K562 (cell line): ENCODE data around the gene TFAP2A. TPM values are rescaled to one million over a fixed set of nuclear protein-coding genes. Genes with fewer than 3 reads are reported as not detected.

ENCODE experiments used
- ATAC-seq: fragments of 200-7000 bp; cut with Tn5 transposase; 3 replicates; pipeline ENCODE4 v1.9.1; 2020; ENCODE audit warnings: moderate library complexity
- BruUV-seq: library from RNA; stranded (reverse); fragments of 400-500 nt; replicated peaks from 2 replicates; lab custom pipeline; 2021; lab: Mats Ljungman, UMichigan
- CTCF ChIA-PET: fragments of 300-600 bp; formaldehyde crosslinking; extraction: SDS; loops from one replicate; lab custom pipeline; 2021; ENCODE audit warnings: low intra/inter-chr PET ratio; lab: Yijun Ruan, JAX
- POLR2A ChIA-PET: fragments of 300-600, 350-650 bp; sonication (Branson Sonifier 250); formaldehyde crosslinking; extraction: SDS; loops from one replicate; lab custom pipeline; 2021; ENCODE audit warnings: antibody characterized with exemption, inconsistent platforms; lab: Yijun Ruan, JAX
- DNase-seq, 4 experiments: peaks; one replicate each; pipeline versions ENCODE4 v3.0.0 to v3.0.0-alpha.2; 2011 to 2018; ENCODE audit warnings: low spot score in 3 of 4, mixed read lengths in 3 of 4; ENCODE audit errors: extremely low read depth in 1 of 4
- FAIRE-seq: peaks from 2 replicates; lab custom pipeline; 2011; peaks lifted over from hg19 to GRCh38; lab: Jason Lieb, UNC
- H2AFZ ChIP-seq: 2 replicates; pipeline ENCODE4 v1.6.0; 2011; ENCODE audit warnings: low read depth, low read length, control low read depth, inconsistent platforms
- H3K27ac ChIP-seq: fragments of 200-600 bp; 3 replicates; pipeline ENCODE4 v1.8.0; 2011; ENCODE audit warnings: low read depth, mild to moderate bottlenecking, control low read depth, inconsistent platforms, low read length, moderate library complexity, mixed read lengths; ENCODE audit errors: extremely low read depth
- H3K27me3 ChIP-seq, 2 experiments: fragments of 300-600 bp in 1 of 2; 2 replicates in 1 of 2; 3 replicates in 1 of 2; pipeline versions ENCODE4 v1.6.0 to v1.8.0; 2011; ENCODE audit warnings: inconsistent platforms in 2 of 2, low read length in 2 of 2, mild to moderate bottlenecking in 1 of 2, mixed read lengths in 1 of 2, moderate library complexity in 1 of 2; ENCODE audit not compliant: control insufficient read depth in 2 of 2, insufficient read depth in 2 of 2
- H3K36me3 ChIP-seq: fragments of 300-600 bp; 3 replicates; pipeline ENCODE4 v1.8.0; 2011; ENCODE audit warnings: mild to moderate bottlenecking, low read length, inconsistent platforms; ENCODE audit not compliant: control insufficient read depth, insufficient read depth
- H3K4me1 ChIP-seq, 2 experiments: fragments of 200-600 bp in 1 of 2; replicated peaks in 1 of 2; 2 replicates in 1 of 2; 3 replicates in 1 of 2; pipeline versions ENCODE4 v1.5.1 to v1.8.0; 2011; ENCODE audit warnings: inconsistent platforms in 2 of 2, low read length in 2 of 2, mild to moderate bottlenecking in 1 of 2, mixed read lengths in 1 of 2, moderate library complexity in 1 of 2; ENCODE audit not compliant: control insufficient read depth in 2 of 2, insufficient read depth in 2 of 2
- H3K4me2 ChIP-seq: 2 replicates; pipeline ENCODE4 v1.6.1; 2011; ENCODE audit warnings: low read length, control low read depth, inconsistent platforms, mixed read lengths; ENCODE audit not compliant: insufficient read depth
- H3K4me3 ChIP-seq: fragments of 200-600 bp; sonication (generic), shearing (Covaris generic); 2 replicates; pipeline ENCODE4 v1.5.1; 2016; ENCODE audit warnings: control low read depth, inconsistent platforms
- H3K79me2 ChIP-seq: fragments of 200-600 bp; 3 replicates; pipeline ENCODE4 v1.8.0; 2011; ENCODE audit warnings: low read length, inconsistent platforms; ENCODE audit not compliant: control insufficient read depth, insufficient read depth
- H3K9ac ChIP-seq, 2 experiments: 2 replicates each; pipeline versions ENCODE4 v1.6.0 to v1.6.1; 2011; ENCODE audit warnings: low read depth in 2 of 2, low read length in 2 of 2, control low read depth in 1 of 2, inconsistent platforms in 1 of 2, mild to moderate bottlenecking in 1 of 2, mixed read lengths in 1 of 2; ENCODE audit not compliant: insufficient read depth in 1 of 2
- H3K9me1 ChIP-seq: one replicate; pipeline ENCODE4 v1.6.0; 2011; ENCODE audit warnings: inconsistent platforms, mild to moderate bottlenecking, low read length, moderate library complexity; ENCODE audit not compliant: control insufficient read depth, insufficient read depth
- H3K9me3 ChIP-seq: replicated peaks from 2 replicates; pipeline ENCODE4 v1.5.1; 2011; ENCODE audit warnings: low read depth, low read length, inconsistent platforms; ENCODE audit not compliant: control insufficient read depth, insufficient read depth
- H4K20me1 ChIP-seq: replicated peaks from 2 replicates; pipeline ENCODE4 v1.6.1; 2011; ENCODE audit warnings: low read length, inconsistent platforms, mixed read lengths; ENCODE audit not compliant: control insufficient read depth, insufficient read depth
- CHD4 ChIP-seq: fragments of 200-600 bp; sonication (generic); IDR thresholded peaks from 3 replicates; pipeline ENCODE4 v1.6.1; 2012; ENCODE audit warnings: low read depth, mild to moderate bottlenecking, mixed read lengths, low read length, inconsistent platforms; ENCODE audit not compliant: insufficient read depth, insufficient replicate concordance, poor library complexity, severe bottlenecking
- ETS2 ChIP-seq: IDR thresholded peaks from 2 replicates; pipeline ENCODE4 v1.6.1; 2016; ENCODE audit warnings: borderline replicate concordance, missing genetic modification characterization, mild to moderate bottlenecking, moderate library complexity, missing compliant biosample characterization; ENCODE audit not compliant: poor library complexity, severe bottlenecking
- ETV6 ChIP-seq, 3 experiments: fragments of 150-350 bp in 1 of 3; sonication (generic) in 1 of 3; formaldehyde crosslinking in 1 of 3; IDR thresholded peaks; 2 replicates each; pipeline versions ENCODE4 v1.6.1 to v1.8.0; 2014 to 2022; ENCODE audit warnings: borderline replicate concordance in 2 of 3, low read depth in 2 of 3, antibody characterized with exemption in 1 of 3, low read length in 1 of 3, mild to moderate bottlenecking in 1 of 3, missing genetic modification reagents in 1 of 3
- FOXK1 ChIP-seq: sonication (generic); formaldehyde crosslinking; IDR thresholded peaks from 2 replicates; pipeline ENCODE4 v1.8.0; 2022; ENCODE audit warnings: missing genetic modification reagents, mild to moderate bottlenecking, borderline replicate concordance
- HMG20B ChIP-seq: fragments of 250-450 bp; sonication (Bioruptor Pico); IDR thresholded peaks from 2 replicates; pipeline ENCODE4 v1.5.0; 2021; ENCODE audit warnings: mild to moderate bottlenecking
- MCM3 ChIP-seq: fragments of 450-650 bp; IDR thresholded peaks from 2 replicates; pipeline ENCODE4 v1.6.1; 2016
- MEF2D ChIP-seq: conservative IDR thresholded peaks from 2 replicates; pipeline ENCODE4 v1.6.1; 2016; ENCODE audit warnings: low read depth, missing genetic modification characterization, missing compliant biosample characterization
- MIER1 ChIP-seq: fragments of 450-650 bp; IDR thresholded peaks from 2 replicates; pipeline ENCODE4 v1.6.1; 2016; ENCODE audit warnings: antibody characterized with exemption, mild to moderate bottlenecking, low read depth
- NRF1 ChIP-seq, 2 experiments: fragments of 450-650 bp; IDR thresholded peaks in 1 of 2; conservative IDR thresholded peaks in 1 of 2; 2 replicates each; pipeline ENCODE4 v1.6.1; 2014; ENCODE audit warnings: mild to moderate bottlenecking in 2 of 2
- PHF8 ChIP-seq: fragments of 200-600 bp; sonication (generic); IDR thresholded peaks from 2 replicates; pipeline ENCODE4 v1.6.1; 2012; ENCODE audit warnings: mixed run types, mild to moderate bottlenecking, inconsistent platforms, low read length, moderate library complexity, borderline replicate concordance
- RBBP5 ChIP-seq: fragments of 200-600 bp; sonication (generic); IDR thresholded peaks from 2 replicates; pipeline ENCODE4 v1.6.1; 2012; ENCODE audit warnings: borderline replicate concordance, mild to moderate bottlenecking, low read length, control low read depth, inconsistent platforms; ENCODE audit not compliant: insufficient read depth, poor library complexity, severe bottlenecking
- SLC30A9 ChIP-seq: fragments of 250-450 bp; sonication (Bioruptor Pico); IDR thresholded peaks from 2 replicates; pipeline ENCODE4 v1.8.0; 2022; ENCODE audit warnings: mild to moderate bottlenecking, moderate library complexity
- SMARCB1 ChIP-seq: IDR thresholded peaks from 2 replicates; pipeline ENCODE4 v1.6.1; 2011; ENCODE audit warnings: improper control_type of control experiment, low read depth; ENCODE audit not compliant: insufficient read length
- VEZF1 ChIP-seq: fragments of 200-800 bp; sonication (Bioruptor generic); IDR thresholded peaks from 2 replicates; pipeline ENCODE4 v1.6.1; 2017; ENCODE audit warnings: missing genetic modification characterization, missing compliant biosample characterization
- XRCC4 ChIP-seq: IDR thresholded peaks from one replicate; pipeline ENCODE4 v1.6.1; 2011; ENCODE audit not compliant: insufficient read depth, insufficient read length; ENCODE audit errors: extremely low read depth
- ZBTB17 ChIP-seq: fragments of 450-650 bp; formaldehyde crosslinking; IDR thresholded peaks from 2 replicates; pipeline ENCODE4 v1.4.0; 2020; ENCODE audit warnings: mild to moderate bottlenecking
- ZNF124 ChIP-seq: sonication (generic); formaldehyde crosslinking; IDR thresholded peaks from 2 replicates; pipeline ENCODE4 v1.8.1; 2022; ENCODE audit warnings: missing genetic modification reagents
- ZNF184 ChIP-seq: sonication (generic); formaldehyde crosslinking; IDR thresholded peaks from 2 replicates; pipeline ENCODE4 v1.5.0; 2020; ENCODE audit warnings: missing genetic modification reagents
- ZNF436 ChIP-seq: fragments of 250-450, 450-650 bp; sonication (Bioruptor Pico); formaldehyde crosslinking; IDR thresholded peaks from 2 replicates; pipeline ENCODE4 v1.7.0; 2020; ENCODE audit warnings: mild to moderate bottlenecking
- ZNF75A ChIP-seq: fragments of 450-650 bp; formaldehyde crosslinking; IDR thresholded peaks from 2 replicates; pipeline ENCODE4 v1.4.0; 2020; ENCODE audit warnings: mild to moderate bottlenecking
- WGBS: fragments of 100-300 bp; shearing (Covaris generic); methylation state at CpG from one replicate; pipeline ENCODE4 v1.1.6; 2016; ENCODE audit warnings: low coverage, mixed read lengths; ENCODE audit not compliant: insufficient coverage; ENCODE audit errors: missing lambda C conversion rate; 5-methylcytosine and 5-hydroxymethylcytosine counted together
- in situ Hi-C: fragments of 300-500 bp; cut with MboI; formaldehyde crosslinking; loops from 4 replicates; pipeline ENCODE4 v1.15.0; 2018; ENCODE audit warnings: inconsistent platforms, mixed read lengths
- intact Hi-C: fragments of 100-400 bp; cut with micrococcal nuclease; formaldehyde crosslinking; loops from 2 replicates; pipeline ENCODE4 v1.14.2; 2022
- polyA plus RNA-seq, 8 experiments: library from polyadenylated mRNA; depleted of rRNA in 4 of 8; stranded (reverse) in 5 of 8; unstranded in 3 of 8; fragments of >200 nt; fragmentation: Nextera tagmentation in 2 of 8; fragmentation: Illumina TruSeq in 1 of 8; extraction: Ambion mirVana in 2 of 8; extraction: Trizol in 1 of 8; gene quantifications; 2 replicates each; pipeline versions ENCODE4 v1.2.1 to v1.2.3, GENCODE V29; 2011 to 2014; ENCODE audit warnings: inconsistent platforms in 1 of 8, missing spikeins in 1 of 8
- total RNA-seq, 7 experiments: library from RNA; depleted of rRNA in 6 of 7; stranded (reverse); fragments of >200 nt in 6 of 7; fragmentation: Illumina TruSeq in 2 of 7; extraction: Trizol in 2 of 7; gene quantifications; 2 replicates each; pipeline versions ENCODE4 v1.2.1 to v1.2.3, GENCODE V29; 2011 to 2021; ENCODE audit warnings: low replicate concordance in 1 of 7

TFAP2A gene
- total and polyA plus RNA-seq, 9 of the 15 experiments (the other 6 are each of a cell fraction or from before 2014, with no cell fraction given): 0.14 to 0.53 (median 0.19) TPM; not detected in 1

GRCh38 chr6:10396785-10397184 lies 18.1 kb downstream of the TFAP2A start:
- H3K9me1 ChIP-seq: no peaks in the 10 kb centered on the region
- TF ChIP-seq SMARCB1 (no peak), ZBTB17 (CRISPR knock-in tag) (no peak), ZNF75A (CRISPR knock-in tag) (no peak), CHD4 (no peak), XRCC4 (no peak), MEF2D (no peak), VEZF1 (CRISPR knock-in tag) (no peak), ZNF124 (no peak), ZNF184 (CRISPR knock-in tag) (no peak), ETS2 (tag) (no peak), MIER1 (no peak), MCM3 (no peak), PHF8 (no peak), SLC30A9 (CRISPR knock-in tag) (no peak), RBBP5 (no peak), FOXK1 (CRISPR knock-in tag) (no peak), ETV6 (IDR thresholded peaks at IDR 0.05; ENCODE audit: borderline replicate concordance in 1 of 2, low read depth in 2 of 2, low read length in 1 of 2) (no peak), ETV6 (CRISPR knock-in tag; IDR thresholded peaks at IDR 0.05; ENCODE audit: borderline replicate concordance) (no peak), ZNF436 (CRISPR knock-in tag) (no peak), NRF1 (conservative IDR thresholded peaks at IDR 0.05 in 1 of 2, IDR thresholded peaks at IDR 0.05 in 1 of 2) (no peak), HMG20B (CRISPR knock-in tag) (no peak)
- ATAC-seq: no peak
- no peaks in the 10 kb centered on the region for H4K20me1 ChIP-seq
- H2AFZ ChIP-seq: no peak overlapping the region
- no peaks in the 10 kb centered on the region; the same call in 2 of the 3 replicates for H3K36me3 ChIP-seq
- H3K4me3 ChIP-seq: no peak overlapping the region
- no peaks in the 10 kb centered on the region for H3K79me2 ChIP-seq
- no TSS peak for BruUV-seq
- DNase-seq: no peak
- H3K4me1 ChIP-seq: peaks cover 12 to 13% of the 10 kb centered on the region in 2 experiments
- ChIA-PET CTCF (no interaction called here), POLR2A (interaction anchor here (1.1 kb wide), 1 partner anchor 80 kb away, joined by 3 read pairs; no protein-coding TSS in a partner anchor)
- no peak for FAIRE-seq
- intact Hi-C loops: no loop called here
- 85% methylated on average over 3 of the region's 3 CpGs for WGBS
- no peaks in the 10 kb centered on the region for H3K27me3 ChIP-seq
- H3K27ac ChIP-seq: no peak overlapping the region
- H3K9ac ChIP-seq: no peak overlapping the region
- peaks cover 7% of the 10 kb centered on the region for H3K9me3 ChIP-seq
- in situ Hi-C loops: no loop called here
- H3K4me2 ChIP-seq: no peak overlapping the region
